Body of pancreas (tissue), 4 donors: ENCODE results near the gene DDR2. TPM values are rescaled to one million over a fixed set of nuclear protein-coding genes. Genes with fewer than 3 reads are reported as not detected.

Experiments used
- ATAC-seq: fragments of 150-250 bp; one replicate; pipeline ENCODE4 v1.9.1; 2016
- DNase-seq, 4 donors: peaks; one replicate each; pipeline ENCODE4 v3.0.0-alpha.2; 2019
- H3K27ac ChIP-seq, 4 donors: fragments of 200-600 bp; sonication (generic); 1 replicate in 3 of 4; 2 replicates in 1 of 4; pipeline versions ENCODE4 v1.5.1 to v1.6.1; 2016 to 2019; ENCODE audit warnings: mild to moderate bottlenecking in 1 of 4, mixed read lengths in 1 of 4, moderate library complexity in 1 of 4
- H3K27me3 ChIP-seq, 2 donors: fragments of 200-600 bp; sonication (generic); one replicate each; pipeline ENCODE4 v1.6.0; 2016; ENCODE audit warnings: mild to moderate bottlenecking in 1 of 2
- H3K36me3 ChIP-seq, 2 donors: fragments of 200-600 bp; sonication (generic); replicated peaks in 1 of 2; 2 replicates each; pipeline ENCODE4 v1.5.1; 2016; ENCODE audit warnings: low read depth in 2 of 2; ENCODE audit not compliant: insufficient read depth in 1 of 2
- H3K4me1 ChIP-seq: fragments of 200-600 bp; sonication (generic); one replicate; pipeline ENCODE4 v1.6.0; 2016
- H3K4me3 ChIP-seq, 2 donors: fragments of 200-600 bp; sonication (generic); 1 replicate in 1 of 2; 2 replicates in 1 of 2; pipeline ENCODE4 v1.5.1; 2016 to 2019
- H3K9me3 ChIP-seq, 3 donors: fragments of 200-600 bp; sonication (generic); 1 replicate in 2 of 3; 2 replicates in 1 of 3; pipeline ENCODE4 v1.5.1; 2016
- CTCF ChIP-seq, 7 experiments: fragments of 450-650 bp in 4 of 7; fragments of 200-600 bp in 3 of 7; sonication (generic) in 3 of 7; IDR thresholded peaks; one replicate each; pipeline ENCODE4 v1.5.1; 2016 to 2019; ENCODE audit warnings: antibody characterized with exemption in 7 of 7
- POLR2A ChIP-seq, 3 donors: fragments of 450-650 bp; IDR thresholded peaks; one replicate each; pipeline ENCODE4 v1.6.1; 2016; ENCODE audit warnings: antibody characterized with exemption in 3 of 3, mild to moderate bottlenecking in 2 of 3
- WGBS, 2 donors: methylation state at CpG; one replicate each; pipeline ENCODE4 v1.1.5; 2017; 5-methylcytosine and 5-hydroxymethylcytosine counted together
- intact Hi-C: fragments of 100-400 bp; cut with DNase I; formaldehyde crosslinking; loops from one replicate; pipeline ENCODE4 v1.15.1; 2023
- total RNA-seq, 2 donors: library from RNA; depleted of rRNA; stranded (reverse); fragments of >200 nt; gene quantifications; one replicate each; pipeline ENCODE4 v1.1.0, GENCODE V29; 2016

Gene DDR2
- total RNA-seq, 2 donors from 2014 or later, result 7.8 to 20.8 TPM

- intact Hi-C loops, result no loop called here
- Histone ChIP-seq H3K9me3 (no peaks in the 10 kb centered on the region), H3K4me3 (no peak overlapping the region), H3K27ac (no peak overlapping the region), H3K36me3 (no peaks in the 10 kb centered on the region), H3K27me3 (no peaks in the 10 kb centered on the region), H3K4me1 (no peaks in the 10 kb centered on the region)
- TF ChIP-seq CTCF (IDR thresholded peaks at IDR 0.05), result no peak
- WGBS, 2 donors, result 47 to 52% methylated on average over 5 of the region's 5 CpGs
- no peak for ATAC-seq
- no peak for DNase-seq
Measured at GRCh38 chr1:162666006-162666645, 33.9 kb downstream of the DDR2 start.

- no peaks in the 10 kb centered on the region for H3K27me3 ChIP-seq
- ATAC-seq, result no peak
- H3K4me1 ChIP-seq, result no peaks in the 10 kb centered on the region
- no peak overlapping the region for H3K27ac ChIP-seq
- WGBS, 2 donors, result 62 to 80% methylated on average over 2 of the region's 2 CpGs
- H3K4me3 ChIP-seq, result no peak overlapping the region
- DNase-seq, result no peak
- intact Hi-C loops, result no loop called here
- no peaks in the 10 kb centered on the region for H3K36me3 ChIP-seq
- TF ChIP-seq POLR2A (IDR thresholded peaks at IDR 0.05) (no peak), CTCF (IDR thresholded peaks at IDR 0.05) (no peak)
- H3K9me3 ChIP-seq, result no peaks in the 10 kb centered on the region
Measured at GRCh38 chr1:162667381-162668080, 35.3 kb downstream of the DDR2 start.

- intact Hi-C loops, result no loop called here
- H3K27ac ChIP-seq, result no peak overlapping the region
- no peaks in the 10 kb centered on the region for H3K9me3 ChIP-seq
- DNase-seq (no peak), ATAC-seq (peak; percentile 52)
- WGBS, 2 donors, result 73 to 80% methylated on average over 8 of the region's 8 CpGs
- H3K4me1 ChIP-seq, result no peaks in the 10 kb centered on the region
- no peak overlapping the region for H3K4me3 ChIP-seq
- no peaks in the 10 kb centered on the region for H3K36me3 ChIP-seq
- H3K27me3 ChIP-seq, result no peaks in the 10 kb centered on the region
- TF ChIP-seq POLR2A (IDR thresholded peaks at IDR 0.05) (no peak), CTCF (IDR thresholded peaks at IDR 0.05) (no peak)
Measured at GRCh38 chr1:162670928-162671663, 38.8 kb downstream of the DDR2 start.

GRCh38 chr1:162671664-162672410 lies 39.6 kb downstream of the DDR2 start:
- DNase-seq (no peak), ATAC-seq (no peak)
- Histone ChIP-seq H3K9me3 (no peaks in the 10 kb centered on the region), H3K27me3 (no peaks in the 10 kb centered on the region), H3K4me1 (no peaks in the 10 kb centered on the region), H3K27ac (no peak overlapping the region), H3K36me3 (no peaks in the 10 kb centered on the region), H3K4me3 (no peak overlapping the region)
- intact Hi-C loops, result no loop called here
- TF ChIP-seq POLR2A (IDR thresholded peaks at IDR 0.05) (no peak), CTCF (IDR thresholded peaks at IDR 0.05) (no peak)
- WGBS, 2 donors, result 53 to 55% methylated on average over 5 of the region's 5 CpGs
